Measurements from ENCODE around the gene ATXN7L1.

The ATXN7L1 gene

GRCh38 chr7:105778956-105779355 lies 97.4 kb downstream of the ATXN7L1 start:
- DNase-seq (ENCODE audit: low read depth, low spot score) = no peak

GRCh38 chr7:105776986-105777910 lies 99.2 kb downstream of the ATXN7L1 start:
- DNase-seq (ENCODE audit: low read depth, low spot score) = no peak

- DNase-seq (ENCODE audit: low read depth, low spot score) = peak; percentile 96
Observed at GRCh38 chr7:105776068-105776790, 100.2 kb downstream of the ATXN7L1 start.

- no peak for DNase-seq (ENCODE audit: low read depth, low spot score)
Observed at GRCh38 chr7:105775580-105775979, 100.8 kb downstream of the ATXN7L1 start.

- no peak for DNase-seq (ENCODE audit: low read depth, low spot score)
Observed at GRCh38 chr7:105773030-105773460, 103.4 kb downstream of the ATXN7L1 start.

- DNase-seq (ENCODE audit: low read depth, low spot score) = no peak
Observed at GRCh38 chr7:105769901-105770628, 106.3 kb downstream of the ATXN7L1 start.

GRCh38 chr7:105768898-105769507 lies 107.4 kb downstream of the ATXN7L1 start:
- DNase-seq (ENCODE audit: low read depth, low spot score) = no peak

GRCh38 chr7:105768117-105768516 lies 108.3 kb downstream of the ATXN7L1 start:
- DNase-seq (ENCODE audit: low read depth, low spot score) = no peak

GRCh38 chr7:105766421-105767073 lies 109.9 kb downstream of the ATXN7L1 start:
- DNase-seq (ENCODE audit: low read depth, low spot score) = no peak

- DNase-seq (ENCODE audit: low read depth, low spot score) = no peak
Observed at GRCh38 chr7:105765846-105766245, 110.6 kb downstream of the ATXN7L1 start.

- DNase-seq (ENCODE audit: low read depth, low spot score) = no peak
Observed at GRCh38 chr7:105764506-105764905, 111.9 kb downstream of the ATXN7L1 start.

GRCh38 chr7:105760551-105761447 lies 115.6 kb downstream of the ATXN7L1 start:
- DNase-seq (ENCODE audit: low read depth, low spot score) = no peak

GRCh38 chr7:105759670-105760550 lies 116.5 kb downstream of the ATXN7L1 start:
- DNase-seq (ENCODE audit: low read depth, low spot score) = peak; percentile 51

- no peak for DNase-seq (ENCODE audit: low read depth, low spot score)
Observed at GRCh38 chr7:105756367-105756766, 120.0 kb downstream of the ATXN7L1 start.

- no peak for DNase-seq (ENCODE audit: low read depth, low spot score)
Observed at GRCh38 chr7:105752671-105753275, 123.6 kb downstream of the ATXN7L1 start.

GRCh38 chr7:105751054-105751453 lies 125.3 kb downstream of the ATXN7L1 start:
- DNase-seq (ENCODE audit: low read depth, low spot score) = no peak

- no peak for DNase-seq (ENCODE audit: low read depth, low spot score)
Observed at GRCh38 chr7:105748701-105749100, 127.7 kb downstream of the ATXN7L1 start.

GRCh38 chr7:105745681-105746330 lies 130.6 kb downstream of the ATXN7L1 start:
- no peak for DNase-seq (ENCODE audit: low read depth, low spot score)

Measured in smooth muscle cell of the brain vasculature (primary cell).